GM18511 (cell line): ENCODE measurements around the gene STRN4.
A peak's percentile ranks its signal among the peaks of the same experiment; 100 is the strongest.
"Not testable (repeated sequence)": the region's sequence is repeated elsewhere in the genome, so short reads cannot be mapped to it uniquely, and the experiment has no call there.

Experiments
- ATAC-seq: cut with Tn5 transposase; IDR thresholded peaks from one replicate; pipeline ENCODE4 v1.9.1; 2021; ENCODE audit warnings: mild to moderate bottlenecking, moderate library complexity; ENCODE audit not compliant: unreplicated experiment

The STRN4 gene

GRCh38 chr19:46746281-46747057, at the start of gene STRN4:
Gene STRN4 (minus strand): TSS chr19:46746450. CDS start chr19:46746430, 20 bp downstream.
- no peak for ATAC-seq

- ATAC-seq, result no peak
These were observed 45.7 kb upstream of the STRN4 start for GRCh38 chr19:46791944-46792343.

GRCh38 chr19:46789371-46789770, 43.1 kb upstream of the STRN4 start:
- ATAC-seq, result no peak

GRCh38 chr19:46788968-46789338, 42.7 kb upstream of the STRN4 start:
- no peak for ATAC-seq

GRCh38 chr19:46788262-46788967, 42.2 kb upstream of the STRN4 start, which contains the start of gene SLC1A5:
Gene SLC1A5 (minus strand): TSS chr19:46788594. CDS start chr19:46787965, 629 bp downstream.
- peak; percentile 63 for ATAC-seq

GRCh38 chr19:46787331-46788261, 41.3 kb upstream of the STRN4 start:
- no peak for ATAC-seq

GRCh38 chr19:46787040-46787330, 40.7 kb upstream of the STRN4 start:
- ATAC-seq, result no peak

GRCh38 chr19:46786236-46787039, 40.2 kb upstream of the STRN4 start:
- peak; percentile 44 for ATAC-seq

- ATAC-seq, result no peak
These were observed 39.7 kb upstream of the STRN4 start for GRCh38 chr19:46785980-46786235.

GRCh38 chr19:46785054-46785979, 39.1 kb upstream of the STRN4 start:
- no peak for ATAC-seq

GRCh38 chr19:46784262-46785053, 38.2 kb upstream of the STRN4 start:
- no peak for ATAC-seq

GRCh38 chr19:46783670-46784069, 37.4 kb upstream of the STRN4 start:
- no peak for ATAC-seq

GRCh38 chr19:46782355-46783019, 36.2 kb upstream of the STRN4 start:
- ATAC-seq, result no peak

- ATAC-seq, result not testable (repeated sequence)
These were observed 31.9 kb upstream of the STRN4 start for GRCh38 chr19:46777956-46778645.

- no peak for ATAC-seq
These were observed 31.0 kb upstream of the STRN4 start for GRCh38 chr19:46776927-46777911.

GRCh38 chr19:46775642-46776258, 29.5 kb upstream of the STRN4 start:
- no peak for ATAC-seq
